ENCODE measurements around the gene SYF2. TPM values are rescaled to one million over a fixed set of nuclear protein-coding genes. Genes with fewer than 3 reads are reported as not detected.
"Not testable (repeated sequence)": the region's sequence is repeated elsewhere in the genome, so short reads cannot be mapped to it uniquely, and the experiment has no call there.

SYF2 gene
- total RNA-seq, 4 donors from 2014 or later, result 24.8 to 45.7 (median 30.9) TPM

DNA sequence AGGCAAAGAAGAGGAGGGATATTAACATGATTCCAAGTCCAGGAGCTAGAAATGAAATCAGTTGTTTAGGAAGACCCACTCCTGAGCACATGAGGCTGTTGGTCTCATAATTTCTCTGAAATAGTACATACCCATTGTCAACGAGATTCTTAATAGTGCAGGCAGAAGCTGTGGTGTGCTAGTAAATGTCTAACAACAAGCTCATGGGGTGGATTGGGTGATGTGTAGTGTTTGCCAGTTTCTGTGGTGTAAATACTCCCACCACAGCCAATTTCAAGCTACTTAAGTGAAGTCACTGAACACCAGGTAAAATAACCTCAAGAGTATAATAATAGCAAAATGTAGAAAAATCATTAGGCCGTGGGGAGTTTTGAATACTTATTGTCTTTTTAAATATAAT, 42.0 kb downstream of the SYF2 start:
- no peaks in the 10 kb centered on the region for H3K27me3 ChIP-seq

DNA sequence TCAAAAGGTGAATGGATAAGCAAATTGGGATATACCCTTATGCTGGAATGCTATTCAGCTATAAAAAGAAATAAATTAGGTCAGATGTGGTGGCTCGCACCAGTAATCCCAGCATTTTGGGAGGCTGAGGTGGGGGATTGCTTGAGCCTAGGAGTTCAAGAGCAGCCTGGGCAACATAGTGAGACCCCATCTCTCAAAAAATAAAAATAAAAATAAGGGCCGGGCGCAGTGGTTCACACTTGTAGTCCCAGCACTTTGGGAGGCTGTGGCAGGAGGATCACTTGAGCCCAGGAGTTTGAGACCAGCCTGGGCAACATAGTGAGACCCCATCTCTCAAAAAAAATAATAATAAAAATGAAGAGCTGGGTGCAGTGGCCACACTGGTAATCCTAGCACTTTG, 44.4 kb downstream of the SYF2 start:
- not testable (repeated sequence) for DNase-seq, H3K4me1 ChIP-seq, H3K36me3 ChIP-seq, H3K4me3 ChIP-seq, H3K9me3 ChIP-seq, H3K27me3 ChIP-seq, H3K27ac ChIP-seq

More for the DNA sequence above, 42.0 kb downstream of the SYF2 start:
- no peaks in the 10 kb centered on the region for H3K9me3 ChIP-seq
- H3K4me3 ChIP-seq, result no peak overlapping the region
- H3K27ac ChIP-seq, result no peak overlapping the region
- DNase-seq, result no peak
- no peak for TF ChIP-seq POLR2A (IDR thresholded peaks at IDR 0.05)
- TF ChIP-seq, protein P1, sequence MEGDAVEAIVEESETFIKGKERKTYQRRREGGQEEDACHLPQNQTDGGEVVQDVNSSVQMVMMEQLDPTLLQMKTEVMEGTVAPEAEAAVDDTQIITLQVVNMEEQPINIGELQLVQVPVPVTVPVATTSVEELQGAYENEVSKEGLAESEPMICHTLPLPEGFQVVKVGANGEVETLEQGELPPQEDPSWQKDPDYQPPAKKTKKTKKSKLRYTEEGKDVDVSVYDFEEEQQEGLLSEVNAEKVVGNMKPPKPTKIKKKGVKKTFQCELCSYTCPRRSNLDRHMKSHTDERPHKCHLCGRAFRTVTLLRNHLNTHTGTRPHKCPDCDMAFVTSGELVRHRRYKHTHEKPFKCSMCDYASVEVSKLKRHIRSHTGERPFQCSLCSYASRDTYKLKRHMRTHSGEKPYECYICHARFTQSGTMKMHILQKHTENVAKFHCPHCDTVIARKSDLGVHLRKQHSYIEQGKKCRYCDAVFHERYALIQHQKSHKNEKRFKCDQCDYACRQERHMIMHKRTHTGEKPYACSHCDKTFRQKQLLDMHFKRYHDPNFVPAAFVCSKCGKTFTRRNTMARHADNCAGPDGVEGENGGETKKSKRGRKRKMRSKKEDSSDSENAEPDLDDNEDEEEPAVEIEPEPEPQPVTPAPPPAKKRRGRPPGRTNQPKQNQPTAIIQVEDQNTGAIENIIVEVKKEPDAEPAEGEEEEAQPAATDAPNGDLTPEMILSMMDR (IDR thresholded peaks at IDR 0.05), result no peak
- no peaks in the 10 kb centered on the region for H3K36me3 ChIP-seq
- peaks cover 0 to 5% (median 0%) of the 10 kb centered on the region in 4 donors for H3K4me1 ChIP-seq

DNA sequence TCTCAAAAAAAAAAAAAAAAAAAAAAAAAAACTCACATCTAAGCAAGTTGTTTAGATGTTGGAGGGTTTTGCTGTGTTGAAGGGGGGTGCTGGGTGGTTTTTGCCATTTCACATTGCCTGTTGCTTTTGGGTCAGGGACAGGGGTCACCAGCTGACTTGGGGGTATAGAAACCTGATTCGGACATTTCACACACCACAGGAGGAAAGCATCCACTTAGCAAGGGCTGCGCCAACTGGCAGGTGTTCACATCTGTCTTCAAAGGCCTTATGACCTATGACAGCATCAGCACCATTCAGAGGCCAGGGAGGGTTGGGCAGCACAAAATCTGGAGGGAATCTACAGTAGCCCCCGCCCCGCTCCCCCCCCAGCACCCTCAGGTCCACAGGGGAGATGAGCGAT, 45.2 kb downstream of the SYF2 start:
- Histone ChIP-seq H3K9me3 (no peaks in the 10 kb centered on the region), H3K36me3 (no peaks in the 10 kb centered on the region), H3K4me3 (no peak overlapping the region), H3K27ac (no peak overlapping the region), H3K4me1 (no peaks in the 10 kb centered on the region), H3K27me3 (no peaks in the 10 kb centered on the region)
- no peak for DNase-seq
- TF ChIP-seq, protein P1 (IDR thresholded peaks at IDR 0.05), result no peak
- TF ChIP-seq POLR2A (IDR thresholded peaks at IDR 0.05), result no peak

DNA sequence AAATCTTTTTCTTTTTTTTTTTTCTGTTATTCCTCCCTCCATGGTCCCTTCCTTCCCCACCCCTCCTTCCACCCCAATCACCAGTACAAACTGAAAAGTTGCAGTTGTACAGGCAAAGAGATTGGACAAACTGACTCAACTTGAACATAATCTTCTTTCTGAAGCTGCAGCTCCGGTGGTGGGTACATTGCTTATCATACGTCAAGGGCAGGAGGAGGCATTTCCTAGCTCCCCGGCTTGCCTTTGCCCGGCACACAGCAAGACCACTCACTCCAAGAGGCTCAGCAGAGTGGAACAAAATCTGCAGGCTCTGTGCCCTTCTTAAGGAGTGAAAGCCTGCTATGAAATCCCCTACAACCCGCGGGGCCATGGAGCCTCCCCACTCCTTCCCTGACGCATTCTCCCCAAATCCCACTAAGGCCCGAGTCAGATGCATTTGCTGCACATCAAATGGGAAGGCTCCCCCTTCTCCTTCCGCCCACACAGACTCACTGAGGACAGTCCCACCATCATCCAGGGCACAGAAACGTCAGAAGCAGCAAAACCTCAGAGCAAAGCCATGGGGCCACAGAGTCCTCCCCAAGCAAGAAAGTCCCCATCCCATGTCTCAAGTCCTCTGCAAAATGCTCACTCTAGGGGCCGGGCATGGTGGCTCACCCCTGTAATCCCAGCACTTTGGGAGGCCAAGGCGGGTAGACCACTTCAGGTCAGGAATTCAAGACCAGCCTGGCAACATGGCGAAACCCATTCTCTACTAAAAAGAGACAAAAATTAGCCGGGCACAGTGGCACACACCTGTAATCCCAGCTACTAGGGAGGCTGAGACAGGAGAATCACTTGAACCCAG, 45.9 kb downstream of the SYF2 start:
- H3K36me3 ChIP-seq, result no peaks in the 10 kb centered on the region
- no peak overlapping the region for H3K27ac ChIP-seq
- no peaks in the 10 kb centered on the region for H3K4me1 ChIP-seq
- no peaks in the 10 kb centered on the region for H3K27me3 ChIP-seq
- no peak for DNase-seq
- no peak overlapping the region for H3K4me3 ChIP-seq
- H3K9me3 ChIP-seq, result no peaks in the 10 kb centered on the region
- no peak for TF ChIP-seq POLR2A (IDR thresholded peaks at IDR 0.05)
- TF ChIP-seq, protein P1 (IDR thresholded peaks at IDR 0.05), result no peak

DNA sequence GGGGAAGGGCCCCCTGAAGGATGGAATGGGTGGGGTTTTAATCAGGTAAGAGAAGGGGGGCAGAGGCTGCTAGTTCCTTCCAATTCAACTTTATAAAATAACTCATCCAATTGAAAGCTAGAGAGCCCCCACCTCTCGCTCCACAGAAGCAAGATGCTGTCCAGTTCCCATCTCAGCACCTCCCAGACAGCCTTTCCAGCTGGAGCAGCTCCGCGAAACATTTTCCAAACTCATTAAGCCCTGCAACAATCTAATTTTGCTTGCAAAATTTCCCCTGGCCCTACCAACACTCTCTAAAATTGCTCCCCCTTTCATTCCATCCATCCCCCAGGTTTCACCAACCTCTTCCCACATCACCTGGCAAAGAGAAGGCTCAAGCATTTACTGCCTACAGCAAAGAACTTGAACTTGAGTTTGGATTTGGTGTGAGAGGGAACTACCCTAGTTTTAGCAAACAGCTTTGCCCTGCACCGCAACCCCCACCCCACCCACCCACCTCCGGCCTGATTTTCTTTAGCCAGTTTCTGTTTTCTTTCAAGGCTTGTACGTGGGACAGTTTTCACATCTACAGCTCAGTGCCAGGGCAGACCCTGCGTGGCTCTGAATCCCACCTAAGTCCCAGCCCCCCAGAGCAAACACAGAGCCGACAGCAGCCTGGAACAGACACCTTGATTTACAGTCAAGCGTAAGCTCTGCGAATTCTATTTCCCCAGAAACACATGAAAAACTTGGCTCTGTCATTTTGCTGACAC, 46.7 kb downstream of the SYF2 start:
- Histone ChIP-seq H3K36me3 (no peaks in the 10 kb centered on the region), H3K4me1 (no peaks in the 10 kb centered on the region), H3K27me3 (no peaks in the 10 kb centered on the region), H3K9me3 (no peaks in the 10 kb centered on the region), H3K27ac (no peak overlapping the region), H3K4me3 (no peak overlapping the region)
- no peak for TF ChIP-seq POLR2A (IDR thresholded peaks at IDR 0.05)
- TF ChIP-seq, protein P1 (IDR thresholded peaks at IDR 0.05), result no peak
- DNase-seq, result no peak

Measured in Peyer's patch (tissue), 4 donors.